ENCODE measurements around the gene TMC1.

- TF ChIP-seq CTCF (IDR thresholded peaks at IDR 0.05; ENCODE audit: low read length): no peak
- no peak for TF ChIP-seq EZH2 (IDR thresholded peaks at IDR 0.05; ENCODE audit: borderline replicate concordance, low read length)
Observed at GRCh38 chr9:72563806-72564205, 42.4 kb downstream of the TMC1 start.

Data from OCI-LY1 (cell line).